Neural cell (in vitro differentiated cells): ENCODE results near the gene NXF2B.
"Not testable (repeated sequence)": the region's sequence is repeated elsewhere in the genome, so short reads cannot be mapped to it uniquely, and the experiment has no call there.

ENCODE experiments used
- MXI1 ChIP-seq: fragments of 450-650 bp; conservative IDR thresholded peaks from 2 replicates; pipeline ENCODE4 v1.6.1; 2014; ENCODE audit warnings: antibody characterized with exemption, mild to moderate bottlenecking; ENCODE audit not compliant: poor library complexity, severe bottlenecking
- RAD21 ChIP-seq: fragments of 450-650 bp; conservative IDR thresholded peaks from 2 replicates; pipeline ENCODE4 v1.6.1; 2014; ENCODE audit warnings: antibody characterized with exemption, mild to moderate bottlenecking, moderate library complexity
- TAF1 ChIP-seq: IDR thresholded peaks from 2 replicates; pipeline ENCODE4 v1.6.1; 2012; ENCODE audit warnings: low read depth
- TF ChIP-seq, protein P1 (sequence below): fragments of 450-650 bp; IDR thresholded peaks from 2 replicates; pipeline ENCODE4 v1.5.1; 2014; ENCODE audit warnings: antibody characterized with exemption, mild to moderate bottlenecking, moderate library complexity; ENCODE audit not compliant: poor library complexity, severe bottlenecking
- TF ChIP-seq, protein P2 (sequence below): IDR thresholded peaks from 2 replicates; pipeline ENCODE4 v1.6.1; 2012; ENCODE audit warnings: borderline replicate concordance

DNA sequence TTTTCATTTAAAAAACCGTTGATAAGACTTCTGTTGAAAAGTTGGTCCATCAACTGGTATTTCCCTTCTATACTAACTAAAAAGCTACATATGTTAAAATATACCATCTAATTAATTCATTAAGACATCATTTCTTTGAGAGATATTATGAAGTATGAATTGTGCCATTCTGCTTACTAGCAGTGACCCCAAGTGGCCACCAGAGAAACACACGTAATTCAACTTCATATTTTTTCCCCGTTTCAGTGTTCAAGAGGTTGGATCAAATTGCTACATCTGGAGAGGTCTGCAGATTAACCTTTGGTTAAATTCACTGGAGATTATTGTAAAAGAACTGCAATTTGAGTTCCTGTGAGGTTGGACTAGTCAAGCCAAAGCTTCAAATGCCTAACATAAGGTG lies 30.4 kb upstream of the NXF2B start:
- TF ChIP-seq TAF1, RAD21, MXI1: not testable (repeated sequence)
- TF ChIP-seq, protein P1, sequence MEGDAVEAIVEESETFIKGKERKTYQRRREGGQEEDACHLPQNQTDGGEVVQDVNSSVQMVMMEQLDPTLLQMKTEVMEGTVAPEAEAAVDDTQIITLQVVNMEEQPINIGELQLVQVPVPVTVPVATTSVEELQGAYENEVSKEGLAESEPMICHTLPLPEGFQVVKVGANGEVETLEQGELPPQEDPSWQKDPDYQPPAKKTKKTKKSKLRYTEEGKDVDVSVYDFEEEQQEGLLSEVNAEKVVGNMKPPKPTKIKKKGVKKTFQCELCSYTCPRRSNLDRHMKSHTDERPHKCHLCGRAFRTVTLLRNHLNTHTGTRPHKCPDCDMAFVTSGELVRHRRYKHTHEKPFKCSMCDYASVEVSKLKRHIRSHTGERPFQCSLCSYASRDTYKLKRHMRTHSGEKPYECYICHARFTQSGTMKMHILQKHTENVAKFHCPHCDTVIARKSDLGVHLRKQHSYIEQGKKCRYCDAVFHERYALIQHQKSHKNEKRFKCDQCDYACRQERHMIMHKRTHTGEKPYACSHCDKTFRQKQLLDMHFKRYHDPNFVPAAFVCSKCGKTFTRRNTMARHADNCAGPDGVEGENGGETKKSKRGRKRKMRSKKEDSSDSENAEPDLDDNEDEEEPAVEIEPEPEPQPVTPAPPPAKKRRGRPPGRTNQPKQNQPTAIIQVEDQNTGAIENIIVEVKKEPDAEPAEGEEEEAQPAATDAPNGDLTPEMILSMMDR = not testable (repeated sequence)
- TF ChIP-seq, protein P2, sequence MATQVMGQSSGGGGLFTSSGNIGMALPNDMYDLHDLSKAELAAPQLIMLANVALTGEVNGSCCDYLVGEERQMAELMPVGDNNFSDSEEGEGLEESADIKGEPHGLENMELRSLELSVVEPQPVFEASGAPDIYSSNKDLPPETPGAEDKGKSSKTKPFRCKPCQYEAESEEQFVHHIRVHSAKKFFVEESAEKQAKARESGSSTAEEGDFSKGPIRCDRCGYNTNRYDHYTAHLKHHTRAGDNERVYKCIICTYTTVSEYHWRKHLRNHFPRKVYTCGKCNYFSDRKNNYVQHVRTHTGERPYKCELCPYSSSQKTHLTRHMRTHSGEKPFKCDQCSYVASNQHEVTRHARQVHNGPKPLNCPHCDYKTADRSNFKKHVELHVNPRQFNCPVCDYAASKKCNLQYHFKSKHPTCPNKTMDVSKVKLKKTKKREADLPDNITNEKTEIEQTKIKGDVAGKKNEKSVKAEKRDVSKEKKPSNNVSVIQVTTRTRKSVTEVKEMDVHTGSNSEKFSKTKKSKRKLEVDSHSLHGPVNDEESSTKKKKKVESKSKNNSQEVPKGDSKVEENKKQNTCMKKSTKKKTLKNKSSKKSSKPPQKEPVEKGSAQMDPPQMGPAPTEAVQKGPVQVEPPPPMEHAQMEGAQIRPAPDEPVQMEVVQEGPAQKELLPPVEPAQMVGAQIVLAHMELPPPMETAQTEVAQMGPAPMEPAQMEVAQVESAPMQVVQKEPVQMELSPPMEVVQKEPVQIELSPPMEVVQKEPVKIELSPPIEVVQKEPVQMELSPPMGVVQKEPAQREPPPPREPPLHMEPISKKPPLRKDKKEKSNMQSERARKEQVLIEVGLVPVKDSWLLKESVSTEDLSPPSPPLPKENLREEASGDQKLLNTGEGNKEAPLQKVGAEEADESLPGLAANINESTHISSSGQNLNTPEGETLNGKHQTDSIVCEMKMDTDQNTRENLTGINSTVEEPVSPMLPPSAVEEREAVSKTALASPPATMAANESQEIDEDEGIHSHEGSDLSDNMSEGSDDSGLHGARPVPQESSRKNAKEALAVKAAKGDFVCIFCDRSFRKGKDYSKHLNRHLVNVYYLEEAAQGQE = not testable (repeated sequence)
